NCI-H1092 treated with DMSO at 0.1 percent for 48 hours (cell line): ENCODE results near the gene CDYL2.
"Not testable (repeated sequence)": the region's sequence is repeated elsewhere in the genome, so short reads cannot be mapped to it uniquely, and the experiment has no call there.

Experiments
- DNase-seq: peaks from one replicate; lab custom pipeline; 2025; lab: John Stamatoyannopoulos, UW

Gene CDYL2

DNA sequence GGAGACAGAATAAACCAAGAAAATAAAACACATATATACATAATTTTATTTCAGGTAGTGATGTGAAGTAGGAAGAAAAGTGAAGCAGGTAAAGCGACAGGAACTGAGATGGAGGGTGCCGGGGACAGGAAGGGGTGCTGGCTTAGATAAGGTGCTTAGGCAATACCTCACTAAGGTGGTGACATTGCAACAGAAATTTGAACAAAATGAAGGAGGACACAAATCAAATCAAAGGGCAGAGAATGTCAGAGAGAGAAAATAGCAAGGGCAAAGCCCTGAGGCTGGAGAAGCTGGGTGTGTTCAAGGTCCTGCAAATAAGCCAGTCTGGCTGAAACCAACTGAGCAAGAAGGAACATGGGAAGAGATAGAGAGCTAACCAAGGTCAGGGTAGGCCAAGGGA lies 5.0 kb upstream of the CDYL2 start:
- DNase-seq: no peak

GRCh38 chr16:80807906-80808305 lies 3.5 kb upstream of the CDYL2 start:
- no peak for DNase-seq

GRCh38 chr16:80806927-80807340 lies 2.5 kb upstream of the CDYL2 start:
- no peak for DNase-seq

GRCh38 chr16:80806289-80806688 lies 1.9 kb upstream of the CDYL2 start:
- no peak for DNase-seq

- no peak for DNase-seq
These were observed 307 bp downstream of the CDYL2 start for GRCh38 chr16:80804056-80804525.

GRCh38 chr16:80803339-80804055 lies 901 bp downstream of the CDYL2 start:
- no peak for DNase-seq

GRCh38 chr16:80802902-80803301 lies 1.5 kb downstream of the CDYL2 start:
- DNase-seq: no peak

- no peak for DNase-seq
These were observed 2.3 kb downstream of the CDYL2 start for GRCh38 chr16:80802138-80802537.

- DNase-seq: no peak
These were observed 10.3 kb downstream of the CDYL2 start for GRCh38 chr16:80794071-80794470.

- no peak for DNase-seq
These were observed 12.4 kb downstream of the CDYL2 start for GRCh38 chr16:80792031-80792430.

DNA sequence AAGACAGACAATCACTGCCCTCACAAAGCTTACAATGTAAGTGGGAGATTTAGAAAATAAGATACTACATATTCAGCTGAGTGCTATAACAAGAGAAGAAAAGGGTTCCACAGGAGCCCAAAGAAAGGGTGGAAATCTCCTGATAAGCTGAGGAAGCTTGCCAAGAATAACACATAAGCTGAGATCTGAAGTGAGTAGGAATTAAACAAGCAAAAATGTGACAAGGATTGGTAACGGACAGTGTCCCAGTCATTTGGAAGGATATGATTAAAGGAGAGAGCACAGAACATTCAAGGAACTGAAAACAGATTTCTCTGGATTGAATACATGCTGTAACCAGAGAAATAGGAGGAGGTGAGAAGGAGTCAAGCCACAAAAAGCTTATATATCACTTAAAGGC lies 13.0 kb downstream of the CDYL2 start:
- no peak for DNase-seq

GRCh38 chr16:80790751-80791150 lies 13.6 kb downstream of the CDYL2 start:
- DNase-seq: no peak

GRCh38 chr16:80788027-80788426 lies 16.4 kb downstream of the CDYL2 start:
- no peak for DNase-seq

- DNase-seq: not testable (repeated sequence)
These were observed 17.8 kb downstream of the CDYL2 start for GRCh38 chr16:80786561-80786960.

DNA sequence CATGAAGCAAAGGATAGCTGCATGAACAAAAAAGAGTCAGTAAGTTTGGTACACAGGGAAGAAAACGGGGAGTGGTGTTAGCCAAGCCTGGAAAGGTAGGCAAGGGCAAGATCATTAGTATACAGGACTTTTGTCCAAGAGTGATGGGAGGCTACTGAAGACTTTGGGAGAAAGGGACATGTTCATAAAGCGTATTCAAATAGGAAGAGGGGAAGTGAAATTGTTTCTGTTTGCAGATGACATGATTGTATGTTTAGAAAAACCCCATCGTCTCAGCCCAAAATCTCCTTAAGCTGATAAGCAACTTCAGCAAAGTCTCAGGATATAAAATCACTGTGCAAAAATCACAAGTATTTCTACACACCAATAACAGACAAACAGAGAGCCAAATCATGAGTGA lies 19.4 kb downstream of the CDYL2 start:
- no peak for DNase-seq

GRCh38 chr16:80778703-80779102 lies 25.7 kb downstream of the CDYL2 start:
- DNase-seq: no peak

- DNase-seq: no peak
These were observed 27.5 kb downstream of the CDYL2 start for GRCh38 chr16:80776856-80777255.

DNA sequence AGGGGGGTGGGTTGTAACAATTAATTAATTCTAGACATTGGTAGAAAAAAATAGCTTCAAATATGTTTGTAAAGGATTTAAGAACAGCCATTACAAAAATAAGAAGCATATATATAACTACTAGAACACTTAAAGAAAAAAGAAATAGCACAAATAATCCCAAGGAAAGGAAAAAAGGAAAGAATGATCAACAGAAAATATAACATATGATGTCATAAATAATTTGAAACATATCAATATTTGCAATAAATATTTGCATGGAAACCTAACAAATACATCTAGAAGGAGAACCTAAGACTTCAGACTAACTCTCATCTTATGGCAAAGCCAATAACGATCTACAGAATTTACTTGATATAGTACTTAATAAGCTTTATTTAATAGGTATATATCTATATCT lies 28.9 kb downstream of the CDYL2 start:
- no peak for DNase-seq

GRCh38 chr16:80766798-80767197 lies 37.6 kb downstream of the CDYL2 start:
- no peak for DNase-seq

DNA sequence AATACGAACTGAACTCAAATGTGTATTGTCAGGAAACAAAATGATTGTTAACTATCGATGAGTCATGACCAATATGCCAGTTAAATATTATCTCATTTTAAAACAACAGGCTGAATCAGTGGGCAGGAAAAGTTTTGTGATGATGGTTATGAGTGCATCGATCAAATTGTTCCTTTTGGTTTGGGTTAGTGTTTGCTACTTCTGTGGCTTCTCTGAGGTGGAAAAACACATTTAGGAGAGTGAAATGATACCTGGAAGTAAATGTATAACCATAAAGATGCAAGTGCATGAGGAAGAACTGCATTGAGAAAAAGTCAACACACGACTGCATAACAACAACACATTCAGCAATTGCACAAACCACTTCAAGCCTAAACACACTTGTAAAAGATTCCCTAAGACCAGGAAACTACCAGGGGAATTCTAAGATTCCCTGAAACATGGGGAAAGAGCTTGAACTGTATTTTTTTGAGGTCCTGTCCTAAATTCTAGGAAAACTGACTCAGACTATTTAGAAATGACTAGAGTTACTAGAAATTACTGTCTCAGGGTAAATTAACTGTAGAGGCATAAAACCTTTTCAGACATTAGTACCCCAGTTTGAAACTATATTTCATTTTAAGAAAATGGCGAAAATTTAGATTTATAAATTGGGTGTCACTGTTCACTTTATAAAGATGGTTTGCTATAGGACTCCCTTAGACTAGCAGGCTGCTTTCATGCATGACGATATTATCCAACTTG lies 44.8 kb downstream of the CDYL2 start:
- no peak for DNase-seq

DNA sequence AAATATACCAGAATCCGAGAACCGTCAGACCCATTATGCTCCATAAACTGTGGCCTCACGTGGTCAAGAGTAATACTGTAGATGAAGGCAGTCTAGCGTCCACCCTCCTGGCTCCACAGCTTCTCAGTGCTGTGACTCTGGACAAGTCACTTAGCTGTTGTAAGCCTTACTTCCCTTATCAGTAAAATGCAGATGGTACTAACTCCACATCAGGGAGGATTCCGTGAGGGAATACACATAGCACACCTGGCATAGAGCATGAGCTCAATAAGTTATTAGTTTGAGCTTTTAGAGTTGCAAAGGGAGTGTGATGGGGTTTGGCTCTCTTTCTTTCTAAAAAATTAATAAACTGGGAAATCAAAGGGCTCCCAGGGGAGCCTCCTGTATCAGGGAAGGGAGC lies 49.9 kb downstream of the CDYL2 start:
- DNase-seq: no peak

GRCh38 chr16:80752541-80752940 lies 51.9 kb downstream of the CDYL2 start:
- DNase-seq: no peak

DNA sequence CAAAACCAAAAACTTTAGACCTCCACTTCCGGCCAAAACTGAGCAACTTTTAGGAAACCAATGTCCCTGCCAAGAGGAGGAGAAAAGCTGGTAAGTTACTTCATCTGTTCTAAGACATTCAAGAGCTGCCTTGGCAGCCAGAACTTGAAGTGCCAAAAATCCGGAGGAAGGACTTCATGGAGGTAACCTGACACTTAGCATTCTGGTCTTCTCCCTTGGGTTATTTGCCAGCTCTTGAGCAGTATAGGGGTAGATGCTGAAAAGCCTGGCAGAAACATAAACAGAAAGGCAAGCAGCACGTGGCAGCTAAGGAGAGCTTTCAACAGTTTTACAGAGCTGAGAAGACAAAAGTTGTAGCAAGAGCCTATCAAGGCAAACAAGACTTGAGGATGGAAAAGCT lies 53.2 kb downstream of the CDYL2 start:
- no peak for DNase-seq

GRCh38 chr16:80746231-80746630 lies 58.2 kb downstream of the CDYL2 start:
- DNase-seq: no peak
